GM21723 (cell line): ENCODE data around the gene ADSL.
"Not testable (repeated sequence)": the region's sequence is repeated elsewhere in the genome, so short reads cannot be mapped to it uniquely, and the experiment has no call there.

ENCODE experiments used
- ATAC-seq: cut with Tn5 transposase; IDR thresholded peaks from one replicate; pipeline ENCODE4 v1.9.1; 2021; ENCODE audit warnings: mild to moderate bottlenecking, moderate library complexity; ENCODE audit not compliant: unreplicated experiment

The ADSL gene

DNA sequence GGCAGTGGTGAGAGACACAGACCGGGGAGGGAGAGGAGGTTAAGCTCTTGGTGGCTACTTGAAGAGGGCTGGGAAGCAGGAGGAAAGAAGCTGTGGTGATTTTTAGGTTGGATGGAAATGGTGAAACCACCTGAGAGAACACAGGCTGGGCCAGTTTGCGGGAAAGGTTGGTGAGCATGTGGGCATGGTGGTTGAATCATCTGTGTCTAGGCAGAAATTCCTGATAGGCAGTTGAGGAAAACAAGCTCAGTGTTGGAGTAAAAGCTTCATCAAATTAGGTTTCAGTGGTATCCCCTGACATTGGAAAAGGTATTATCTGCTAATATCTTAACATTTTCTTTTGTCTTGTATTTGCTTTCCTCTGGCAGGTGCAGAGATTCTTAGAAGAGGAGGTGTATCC lies 19.8 kb downstream of the ADSL start:
- no peak for ATAC-seq

DNA sequence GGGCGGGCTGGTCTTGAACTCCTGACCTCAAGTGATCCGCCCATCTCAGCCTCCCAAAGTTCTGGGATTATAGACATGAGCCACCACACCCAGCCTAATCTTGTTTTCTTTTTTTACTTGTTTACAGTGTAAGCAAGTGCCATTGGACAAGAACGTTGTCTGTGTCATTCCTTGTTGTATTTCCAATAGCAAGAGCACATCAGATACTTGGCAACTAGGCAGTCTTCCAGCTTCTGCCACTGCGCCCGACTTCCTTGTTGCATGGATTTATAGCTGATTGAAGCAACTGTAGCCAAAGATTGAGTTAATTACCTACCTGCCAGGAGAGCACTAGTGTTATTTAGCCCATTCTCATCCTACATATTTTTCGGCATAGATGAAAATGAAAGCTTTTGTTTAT lies 21.0 kb downstream of the ADSL start:
- ATAC-seq, result no peak

DNA sequence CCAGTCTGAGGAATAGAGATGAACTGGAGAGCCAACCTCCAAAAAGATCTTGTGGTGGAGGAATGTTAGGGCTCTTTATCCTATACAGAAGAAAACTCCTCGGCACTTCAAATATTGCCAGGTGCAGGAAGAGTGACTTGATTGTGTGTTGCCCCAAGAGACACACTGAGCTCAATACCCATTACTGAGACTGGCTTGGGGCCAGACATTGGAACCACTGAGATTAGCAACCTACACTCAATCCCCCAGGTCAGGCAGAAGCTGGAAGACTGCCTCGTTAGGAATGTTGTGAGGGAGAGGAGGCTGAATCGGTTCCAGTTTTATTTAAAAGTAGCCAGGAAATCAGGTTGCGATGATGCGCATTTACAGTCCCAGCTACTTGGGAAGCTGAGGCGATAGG lies 21.7 kb downstream of the ADSL start:
- no peak for ATAC-seq

DNA sequence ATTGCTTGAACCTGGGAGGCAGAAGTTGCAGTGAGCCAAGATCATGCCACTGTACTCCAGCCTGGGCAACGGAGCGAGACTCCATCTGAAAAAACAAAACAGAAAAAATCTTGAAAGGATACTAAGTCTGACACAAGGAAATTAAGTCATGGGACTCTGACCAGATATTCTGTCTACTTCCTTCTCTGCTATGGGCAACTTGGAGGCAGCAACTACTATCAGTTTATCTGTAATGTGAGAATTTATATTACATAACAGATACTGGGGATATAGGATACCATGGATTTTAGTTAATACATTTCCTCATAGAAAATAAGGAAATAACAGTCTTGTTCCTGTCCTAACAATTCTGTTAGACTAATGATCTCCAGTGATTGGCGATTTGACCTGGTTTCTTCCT lies 22.5 kb downstream of the ADSL start:
- no peak for ATAC-seq

DNA sequence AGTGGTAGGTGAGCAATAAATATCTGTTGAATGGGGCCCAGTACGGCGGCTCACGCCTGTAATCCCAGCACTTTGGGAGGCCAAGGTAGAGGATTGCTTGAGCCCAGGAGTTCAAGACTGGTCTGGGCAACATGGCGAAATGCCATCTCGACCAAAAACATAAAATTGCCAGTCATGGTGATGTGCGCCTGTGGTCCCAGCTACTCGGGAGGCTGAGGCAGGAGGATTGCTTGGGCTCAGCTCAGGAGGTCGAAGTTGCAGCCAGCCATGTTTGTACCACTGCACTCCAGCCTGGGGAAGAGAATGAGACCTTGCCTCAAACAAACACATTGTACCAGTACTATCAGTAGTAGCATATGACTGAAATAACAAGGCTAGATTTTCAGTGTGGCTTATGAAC lies 28.3 kb downstream of the ADSL start:
- ATAC-seq, result no peak

DNA sequence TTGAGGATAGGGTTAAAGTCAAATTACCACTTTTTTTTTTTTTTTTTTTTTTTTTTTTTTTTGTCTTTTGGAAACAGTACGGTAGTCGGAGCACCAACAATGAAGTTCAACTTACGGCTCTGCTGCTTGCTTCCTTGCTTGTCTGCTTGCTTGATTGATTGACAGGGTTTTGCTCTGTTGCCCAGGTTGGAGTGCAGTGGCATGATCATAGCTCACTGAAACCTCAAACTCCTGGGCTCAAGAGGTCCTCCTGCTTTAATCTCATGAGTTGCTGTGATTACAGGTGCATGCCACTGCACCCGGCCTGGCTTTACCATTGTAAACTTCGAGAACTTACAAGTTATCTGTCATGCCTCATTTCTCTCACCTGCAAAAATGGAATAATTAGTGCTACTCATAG lies 29.8 kb downstream of the ADSL start:
- ATAC-seq, result no peak

DNA sequence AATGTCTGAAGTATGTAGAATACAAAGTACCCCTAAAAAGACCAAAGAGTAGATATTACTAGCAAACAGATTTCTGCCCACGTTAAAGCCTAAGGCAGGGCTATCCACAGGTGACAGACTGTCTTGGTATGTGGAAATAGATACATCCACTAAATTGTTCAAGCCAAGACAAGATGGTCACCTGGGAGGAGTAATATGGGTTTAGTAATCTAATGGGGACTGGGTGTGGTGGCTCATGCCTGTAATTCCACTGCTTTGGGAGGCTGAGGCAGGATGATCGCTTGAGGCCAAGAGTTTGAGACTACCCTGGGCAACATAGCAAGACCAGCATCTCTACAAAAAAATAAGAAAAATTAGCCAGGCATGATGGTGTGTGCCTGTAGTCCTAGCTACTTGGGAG lies 31.6 kb downstream of the ADSL start:
- ATAC-seq, result no peak

DNA sequence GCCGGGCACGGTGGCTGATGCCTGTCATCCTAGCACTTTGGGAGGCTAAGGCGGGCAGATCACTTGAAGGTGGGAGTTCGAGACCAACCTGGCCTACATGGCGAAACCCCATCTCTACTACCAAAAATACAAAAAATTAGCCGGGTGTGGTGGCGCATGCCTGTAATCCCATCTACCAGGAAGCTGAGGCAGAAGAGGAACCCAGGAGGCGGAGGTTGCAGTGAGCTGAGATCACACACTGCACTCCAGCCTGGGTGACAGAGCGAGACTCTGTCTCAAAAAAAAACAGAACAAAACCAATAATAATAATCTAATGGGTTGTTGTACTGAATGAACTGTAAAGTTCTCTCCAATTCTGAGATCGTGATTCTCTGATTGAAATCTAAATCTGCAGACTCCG lies 32.1 kb downstream of the ADSL start:
- not testable (repeated sequence) for ATAC-seq

DNA sequence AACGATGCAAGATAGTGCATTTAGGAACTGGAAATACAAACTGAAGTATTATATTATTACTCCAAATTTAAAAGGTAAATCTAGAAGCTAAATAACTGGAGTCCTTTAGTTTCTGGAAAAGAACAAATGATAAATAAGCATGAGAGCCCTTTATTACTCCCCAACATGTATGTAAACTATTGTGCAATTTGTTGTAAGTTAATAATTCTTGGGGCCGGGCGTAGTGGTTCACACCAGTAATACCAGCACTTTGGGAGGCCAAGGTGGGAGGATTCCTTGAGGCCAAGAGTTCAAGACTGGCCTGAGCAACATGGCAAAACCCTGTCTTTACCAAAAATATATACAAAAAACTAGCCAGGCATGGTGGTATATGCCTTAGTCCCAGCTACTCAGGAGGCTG lies 35.2 kb downstream of the ADSL start:
- ATAC-seq, result no peak

DNA sequence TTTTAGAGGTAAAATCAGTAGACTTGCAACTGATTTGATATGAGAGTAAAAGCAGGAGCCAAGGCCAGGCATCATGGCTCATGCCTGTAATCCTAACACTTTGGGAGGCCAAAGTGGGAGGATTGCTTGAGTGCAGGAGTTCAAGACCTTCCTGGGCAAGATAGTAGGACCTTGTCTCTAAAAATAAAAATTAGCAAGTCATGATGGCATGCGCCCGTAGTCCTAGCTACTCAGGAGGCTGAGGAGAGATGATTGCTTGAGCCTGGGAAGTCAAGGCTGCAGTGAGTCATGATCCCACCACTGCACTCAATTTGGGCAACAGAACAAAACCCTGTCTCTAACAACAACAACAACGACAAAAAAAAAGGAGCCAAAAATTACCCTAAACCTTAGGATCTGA lies 37.6 kb downstream of the ADSL start:
- ATAC-seq, result no peak

DNA sequence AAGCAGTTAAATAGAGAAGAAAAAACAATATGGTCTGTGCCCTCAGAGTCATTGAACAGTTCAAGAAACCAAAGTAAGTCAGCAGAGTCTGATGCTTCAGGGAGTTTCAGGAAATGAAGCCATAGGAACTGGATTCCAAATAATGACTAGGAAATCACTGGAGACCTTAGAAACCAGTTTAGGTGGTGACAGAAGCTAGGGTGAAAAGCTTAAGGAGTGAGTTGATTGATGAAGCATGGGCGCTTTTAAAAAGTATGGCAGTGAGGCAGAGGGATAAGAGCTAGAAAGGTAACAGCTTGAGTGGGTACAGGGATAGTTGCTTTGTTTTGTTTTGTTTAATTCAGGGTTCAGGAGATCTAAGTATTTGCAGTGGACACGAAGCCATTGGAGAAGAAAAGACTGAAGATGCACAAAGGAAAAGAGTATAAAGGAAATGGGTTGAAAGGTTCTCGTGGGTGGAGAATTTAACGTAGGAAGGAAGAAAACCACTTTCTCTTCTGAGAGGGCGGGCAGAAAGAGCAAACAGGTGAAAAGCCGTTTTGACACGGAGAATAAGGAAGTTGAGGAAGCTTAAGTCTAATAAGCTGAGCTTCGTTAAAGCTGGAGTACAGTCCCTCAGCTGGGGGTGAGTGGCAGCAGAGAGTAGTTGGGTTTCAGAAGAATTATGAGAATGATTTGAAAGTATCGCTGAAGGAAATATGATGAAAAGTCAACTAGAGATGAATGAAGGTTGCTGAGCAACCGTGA lies 38.9 kb downstream of the ADSL start:
- no peak for ATAC-seq

DNA sequence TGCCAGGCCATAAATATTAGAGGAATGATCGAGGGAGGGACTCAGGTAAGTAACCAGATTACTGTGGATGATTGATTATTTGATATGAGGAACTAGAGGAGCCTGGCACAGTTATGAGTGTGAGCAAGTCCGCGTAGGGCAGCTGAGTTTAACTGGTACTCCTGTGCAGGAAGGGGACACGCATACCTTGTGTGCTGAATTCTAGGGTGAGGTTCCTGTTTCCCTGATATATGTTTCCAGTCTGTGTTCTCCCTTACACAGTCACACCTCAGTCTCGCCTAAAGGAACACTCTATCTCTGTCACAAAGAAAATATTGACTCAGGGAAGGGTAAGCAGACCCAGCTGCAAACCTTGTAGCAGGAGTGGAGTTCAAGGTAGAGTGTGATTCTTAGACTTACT lies 41.4 kb downstream of the ADSL start:
- ATAC-seq, result no peak

DNA sequence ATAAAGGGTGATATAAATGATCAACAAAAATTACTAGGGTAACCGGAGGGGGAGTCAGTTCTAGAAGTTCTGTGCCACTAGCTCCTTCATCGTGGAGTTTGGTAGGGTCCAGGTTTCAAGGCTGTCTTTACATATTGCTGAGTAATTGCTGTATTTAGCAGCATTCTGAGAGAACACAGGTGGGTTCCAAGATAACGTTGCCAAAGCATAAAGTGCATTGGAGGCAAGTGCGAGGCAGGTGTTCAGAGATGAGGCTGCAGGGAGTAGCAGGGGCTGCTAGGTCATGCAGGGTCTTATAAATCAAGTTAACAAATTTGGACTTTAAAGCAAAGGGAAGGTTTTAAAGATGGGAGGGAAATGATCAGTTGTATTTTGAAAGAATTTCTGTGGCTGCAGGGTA lies 41.9 kb downstream of the ADSL start:
- no peak for ATAC-seq

DNA sequence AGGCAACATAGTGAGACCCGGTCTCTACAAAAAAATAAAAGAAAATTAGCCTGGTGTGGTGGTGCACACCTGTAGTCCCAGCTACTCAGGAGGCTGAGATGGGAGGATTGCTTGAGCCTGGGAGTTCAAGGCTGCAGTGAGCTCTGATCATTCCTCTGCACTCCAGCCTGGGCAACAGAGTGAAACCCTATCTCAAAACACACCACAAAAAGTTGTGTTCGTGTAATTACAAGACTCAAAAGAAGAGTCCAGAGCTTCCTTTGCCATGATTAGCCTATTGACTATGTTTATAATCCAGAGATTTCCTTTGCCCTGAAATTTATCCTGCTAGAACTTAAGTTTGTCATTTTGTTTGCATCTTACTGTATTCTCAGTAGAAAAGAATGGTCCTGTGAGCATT lies 45.1 kb downstream of the ADSL start:
- ATAC-seq, result no peak

DNA sequence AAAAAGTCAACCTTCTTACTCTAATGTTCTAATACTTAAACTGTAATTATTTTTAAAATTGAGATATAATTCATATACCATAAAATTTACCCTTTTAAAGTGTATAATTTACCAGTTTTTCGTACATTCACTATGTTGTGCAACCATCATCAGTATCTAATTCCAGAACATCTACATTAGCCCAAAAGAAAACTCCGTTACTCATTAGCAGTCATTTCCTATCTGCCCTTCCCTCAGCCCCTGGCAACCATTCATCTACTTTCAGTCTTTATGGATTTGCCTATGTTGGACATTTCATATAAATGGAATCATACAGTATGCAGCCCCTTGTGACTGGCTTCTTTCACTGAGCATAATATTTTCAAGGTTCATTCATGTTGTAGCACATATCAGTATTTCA lies 46.3 kb downstream of the ADSL start:
- ATAC-seq, result no peak

DNA sequence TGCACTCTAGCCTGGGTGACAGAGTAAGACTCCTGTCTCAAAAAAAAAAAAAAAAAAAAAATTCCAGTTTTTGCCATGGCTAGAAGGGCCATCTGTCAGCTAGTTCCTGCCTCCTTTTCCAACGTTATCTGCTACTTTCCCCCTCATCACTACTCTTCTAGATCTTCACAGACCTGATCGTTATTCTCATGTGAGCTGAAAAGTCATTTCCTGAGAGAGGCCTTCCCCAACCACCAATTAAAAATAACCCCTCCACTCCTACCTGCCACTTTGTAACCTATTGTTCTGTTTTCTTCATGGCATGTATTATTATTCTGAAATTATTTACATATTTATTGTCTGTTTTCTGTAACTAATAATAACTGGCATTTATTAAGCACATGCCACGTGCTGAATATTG lies 48.3 kb downstream of the ADSL start:
- ATAC-seq, result no peak

DNA sequence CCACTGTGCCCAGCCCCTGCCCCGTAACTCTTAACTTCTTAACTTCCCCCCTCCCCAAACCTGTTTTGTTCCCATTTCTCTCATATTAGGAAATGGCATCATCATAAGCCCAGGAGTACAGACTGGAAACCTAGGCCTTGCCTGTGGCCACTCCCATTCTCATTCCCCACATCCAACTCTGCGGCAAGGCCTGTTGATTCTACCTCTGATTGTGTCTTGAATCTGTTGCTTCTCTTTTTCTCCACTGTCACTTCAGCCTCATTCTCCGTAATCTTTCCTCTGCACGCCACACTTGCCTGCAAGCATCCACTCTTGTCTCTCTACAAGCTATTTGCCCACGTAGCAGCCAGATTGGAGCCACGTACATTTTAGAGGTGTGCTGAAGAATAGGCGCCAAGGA lies 49.3 kb downstream of the ADSL start:
- no peak for ATAC-seq

DNA sequence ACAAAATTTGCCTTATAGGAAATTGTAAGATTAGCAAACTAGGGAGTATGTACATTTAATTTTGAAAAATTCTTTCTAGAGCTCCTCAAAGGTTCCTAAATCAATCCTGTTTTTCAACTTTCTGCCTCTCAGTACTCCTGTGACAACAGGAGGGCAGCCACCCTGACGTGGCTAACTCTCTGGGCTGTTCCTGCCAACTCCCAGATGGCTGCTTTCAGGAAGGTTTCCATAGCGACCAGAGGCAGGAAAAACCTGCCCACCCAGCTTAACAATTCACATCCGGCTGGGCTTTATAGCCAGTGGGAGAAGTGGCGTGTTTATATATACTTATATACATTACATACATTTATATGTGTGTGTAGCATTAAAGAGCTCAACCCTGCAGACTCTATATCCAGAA lies 50.6 kb downstream of the ADSL start:
- ATAC-seq, result no peak

DNA sequence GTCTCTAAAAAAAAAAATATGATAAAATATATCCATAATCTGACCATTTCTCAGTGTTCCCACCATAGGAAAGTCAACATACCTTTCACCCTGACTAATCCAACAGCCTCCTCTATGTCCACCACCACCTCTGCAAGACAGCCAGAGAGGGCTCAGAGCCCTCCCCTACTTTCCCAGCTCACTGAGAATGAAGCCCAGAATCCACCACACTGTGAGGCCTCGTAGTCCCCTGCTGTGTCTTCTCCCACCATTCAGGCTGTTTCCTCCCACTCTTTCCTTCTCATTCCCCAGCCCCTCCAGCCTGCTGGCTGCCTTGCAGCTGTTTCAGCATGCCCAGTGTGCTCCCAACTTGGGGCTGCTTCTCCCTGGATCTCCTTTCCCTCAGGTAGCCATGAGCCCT lies 51.1 kb downstream of the ADSL start:
- ATAC-seq, result no peak

DNA sequence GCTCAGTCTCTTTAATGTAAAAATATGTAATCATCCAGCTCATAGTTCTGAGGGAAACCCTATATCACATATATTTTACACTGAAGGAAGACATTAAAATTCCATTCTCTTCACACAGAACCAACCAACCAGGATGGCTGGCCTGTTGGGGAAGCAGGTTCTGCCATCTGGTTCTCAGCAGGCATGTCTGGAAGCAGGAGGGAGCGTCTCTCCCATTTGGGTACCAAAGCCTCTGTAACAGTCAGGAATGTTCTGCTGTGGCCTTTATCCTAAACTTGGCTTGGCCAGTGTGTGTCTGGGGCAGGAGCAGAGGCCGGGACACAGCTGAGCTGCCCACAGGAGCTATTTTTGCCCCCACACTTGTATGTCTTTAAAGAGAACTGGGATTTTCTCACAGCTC lies 53.3 kb downstream of the ADSL start:
- no peak for ATAC-seq

DNA sequence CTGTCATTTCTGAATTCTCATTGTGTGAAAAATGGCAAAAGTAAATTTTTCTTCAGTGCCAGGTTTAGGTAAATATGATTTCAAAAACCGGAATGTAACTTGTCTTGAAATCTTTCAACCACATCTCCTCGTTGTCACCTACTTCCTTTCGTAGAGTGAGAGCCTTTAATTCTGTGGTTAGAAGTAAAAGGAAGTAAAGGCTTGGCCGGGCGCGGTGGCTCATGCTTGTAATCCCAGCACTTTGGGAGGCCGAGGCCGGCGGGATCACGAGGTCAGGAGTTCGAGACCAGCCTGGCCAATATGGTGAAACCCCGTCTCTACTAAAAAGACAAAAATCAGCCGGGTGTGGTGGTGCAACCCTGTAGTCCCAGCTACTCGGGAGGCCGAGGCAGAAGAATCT lies 53.9 kb downstream of the ADSL start:
- ATAC-seq, result no peak

DNA sequence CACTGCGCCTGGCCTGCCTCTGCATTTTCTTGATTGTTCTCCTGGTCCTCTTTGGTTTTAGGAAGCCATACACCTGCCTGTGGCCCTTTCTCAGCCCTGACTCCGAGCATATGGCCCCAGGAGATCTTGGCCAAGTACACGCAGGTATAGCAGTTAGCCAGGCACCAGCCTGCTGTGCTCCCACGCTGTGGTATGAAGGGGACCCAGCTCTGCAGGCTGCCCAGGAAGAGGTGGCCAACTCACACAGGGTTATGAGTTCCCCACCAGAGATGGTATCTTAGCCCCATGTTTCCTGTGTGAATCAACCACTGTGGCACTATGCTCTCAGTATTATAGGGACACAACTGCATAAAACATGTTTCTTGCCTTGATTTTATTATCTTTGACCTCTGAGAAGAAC lies 55.2 kb downstream of the ADSL start:
- no peak for ATAC-seq

DNA sequence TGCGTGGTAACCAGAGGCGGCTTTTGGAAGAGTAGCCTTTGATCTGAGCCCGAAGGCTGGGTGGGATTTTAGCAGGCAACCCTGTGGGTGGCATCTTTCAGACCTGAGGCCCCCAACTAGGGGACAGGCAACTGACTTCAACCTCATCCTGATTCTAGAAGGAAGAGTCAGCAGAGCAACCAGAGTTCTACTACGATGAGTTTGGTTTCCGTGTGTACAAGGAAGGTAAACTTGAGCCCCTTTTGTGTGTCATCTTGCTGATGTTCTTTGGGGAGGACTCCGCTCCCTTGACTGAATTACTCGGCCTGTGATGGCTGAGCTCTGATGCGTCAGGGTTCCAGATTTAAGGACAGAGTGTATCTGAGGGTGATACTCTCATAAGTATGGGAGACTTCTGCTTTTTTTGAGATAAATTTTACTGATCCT lies 55.7 kb downstream of the ADSL start:
- no peak for ATAC-seq
